ENCODE results near the gene NFKBIL1. TPM values are rescaled to one million over a fixed set of nuclear protein-coding genes. Genes with fewer than 3 reads are reported as not detected.
A peak's percentile ranks its signal among the peaks of the same experiment; 100 is the strongest.

NFKBIL1 gene
- total RNA-seq, 2 experiments from 2014 or later = 20.4 to 20.6 TPM

- peaks cover 16% of the 10 kb centered on the region for H3K4me1 Mint-ChIP-seq (ENCODE audit: low read depth)
- no peak within 1 kb of the TSS for H3K4me3 Mint-ChIP-seq
- no peak for DNase-seq
- H3K36me3 Mint-ChIP-seq (ENCODE audit: low read depth) = peaks cover 36% of the 10 kb centered on the region
- no peaks in the 10 kb centered on the region for H3K9me3 Mint-ChIP-seq
- no peak within 1 kb of the TSS for H3K27ac Mint-ChIP-seq
- CTCF ChIA-PET = interaction anchor here (1.2 kb wide), 1 partner anchor 69 kb away, joined by 4 read pairs; no protein-coding TSS in a partner anchor
- intact Hi-C loops (cut with micrococcal nuclease) = no loop called here
- no peaks in the 10 kb centered on the region for H3K27me3 Mint-ChIP-seq (ENCODE audit: low read depth)
Observed at GRCh38 chr6:31528821-31529328, 18.5 kb upstream of the NFKBIL1 start, which contains the start of gene MCCD1. TSS of gene MCCD1 (plus strand) at chr6:31528962. CDS start at chr6:31529015, 53 bp downstream.

DNA sequence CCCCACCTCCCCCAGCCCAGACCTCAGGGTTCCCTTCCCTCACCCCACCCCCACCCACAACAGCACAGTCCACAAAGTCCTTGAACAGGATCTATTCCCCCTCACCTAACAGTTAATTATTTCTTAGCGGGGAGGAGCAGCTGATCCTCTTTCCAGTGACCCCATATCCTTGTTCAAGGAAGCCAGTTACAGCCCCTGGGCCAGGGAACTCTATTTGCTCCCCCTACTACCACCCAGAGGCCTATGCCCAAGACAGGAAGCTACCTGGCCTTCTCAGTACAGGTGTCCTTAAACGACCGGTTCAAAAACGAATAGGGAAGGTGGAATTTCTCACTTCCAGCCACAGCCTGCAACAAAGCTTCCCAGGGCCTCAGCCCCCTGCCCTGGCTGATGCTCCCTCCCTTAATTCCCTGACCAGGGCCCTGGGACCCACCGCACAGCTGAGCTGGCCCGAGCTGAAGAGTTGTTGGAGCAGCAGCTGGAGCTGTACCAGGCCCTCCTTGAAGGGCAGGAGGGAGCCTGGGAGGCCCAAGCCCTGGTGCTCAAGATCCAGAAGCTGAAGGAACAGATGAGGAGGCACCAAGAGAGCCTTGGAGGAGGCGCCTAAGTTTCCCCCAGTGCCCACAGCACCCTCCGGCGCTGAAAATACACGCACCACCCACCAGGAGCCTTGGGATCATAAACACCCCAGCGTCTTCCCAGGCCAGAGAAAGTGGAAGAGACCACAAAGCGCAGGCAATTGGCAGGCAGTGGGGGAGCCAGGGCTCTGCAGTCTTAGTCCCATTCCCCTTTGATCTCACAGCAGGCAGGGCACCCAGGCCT, 17.9 kb upstream of the NFKBIL1 start:
- H3K36me3 Mint-ChIP-seq (ENCODE audit: low read depth) = peaks cover 42% of the 10 kb centered on the region
- H3K4me3 Mint-ChIP-seq = no peak overlapping the region
- H3K27me3 Mint-ChIP-seq (ENCODE audit: low read depth) = no peaks in the 10 kb centered on the region
- CTCF ChIA-PET = interaction anchor here (0.5 kb wide), 1 partner anchor 67 kb away, joined by 5 read pairs; no protein-coding TSS in a partner anchor
- no peak overlapping the region for H3K27ac Mint-ChIP-seq
- H3K9me3 Mint-ChIP-seq = no peaks in the 10 kb centered on the region
- intact Hi-C loops (cut with micrococcal nuclease) = no loop called here
- DNase-seq = no peak
- peaks cover 19% of the 10 kb centered on the region for H3K4me1 Mint-ChIP-seq (ENCODE audit: low read depth)

DNA sequence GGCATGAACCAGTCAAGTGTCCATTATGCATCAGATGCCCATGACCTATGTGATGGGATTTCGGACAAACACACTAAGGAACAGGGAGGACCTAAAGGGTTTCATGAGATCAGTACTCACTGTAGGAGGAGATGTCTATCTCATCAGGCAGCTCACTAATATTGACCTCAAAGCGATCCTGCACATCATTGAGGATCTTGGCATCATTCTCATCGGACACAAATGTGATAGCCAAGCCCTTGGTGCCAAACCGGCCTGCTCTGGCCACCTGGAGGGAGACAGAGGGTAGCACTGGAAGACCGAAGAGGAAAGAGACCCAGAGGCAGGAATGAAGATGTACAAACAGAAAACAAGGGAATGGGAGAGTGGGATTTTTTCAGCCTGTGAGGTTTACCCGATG, 16.7 kb upstream of the NFKBIL1 start:
- Mint-ChIP-seq H3K4me3 (no peak overlapping the region), H3K27ac (no peak overlapping the region), H3K27me3 (ENCODE audit: low read depth) (no peaks in the 10 kb centered on the region), H3K9me3 (no peaks in the 10 kb centered on the region), H3K36me3 (ENCODE audit: low read depth) (peaks cover 52% of the 10 kb centered on the region), H3K4me1 (ENCODE audit: low read depth) (peaks cover 27% of the 10 kb centered on the region)
- intact Hi-C loops (cut with micrococcal nuclease) = no loop called here
- CTCF ChIA-PET = interaction anchor here (0.6 kb wide), 1 partner anchor 158 kb away, joined by 3 read pairs; no protein-coding TSS in a partner anchor
- no peak for DNase-seq

GRCh38 chr6:31531162-31531561, 16.2 kb upstream of the NFKBIL1 start:
- no peak for DNase-seq
- no peaks in the 10 kb centered on the region for H3K27me3 Mint-ChIP-seq (ENCODE audit: low read depth)
- no peak overlapping the region for H3K27ac Mint-ChIP-seq
- H3K9me3 Mint-ChIP-seq = no peaks in the 10 kb centered on the region
- peaks cover 57% of the 10 kb centered on the region for H3K36me3 Mint-ChIP-seq (ENCODE audit: low read depth)
- H3K4me1 Mint-ChIP-seq (ENCODE audit: low read depth) = peaks cover 32% of the 10 kb centered on the region
- CTCF ChIA-PET = interaction anchor here (2.1 kb wide), 1 partner anchor 66 kb away, joined by 4 read pairs; no protein-coding TSS in a partner anchor
- intact Hi-C loops (cut with micrococcal nuclease) = no loop called here
- no peak overlapping the region for H3K4me3 Mint-ChIP-seq

DNA sequence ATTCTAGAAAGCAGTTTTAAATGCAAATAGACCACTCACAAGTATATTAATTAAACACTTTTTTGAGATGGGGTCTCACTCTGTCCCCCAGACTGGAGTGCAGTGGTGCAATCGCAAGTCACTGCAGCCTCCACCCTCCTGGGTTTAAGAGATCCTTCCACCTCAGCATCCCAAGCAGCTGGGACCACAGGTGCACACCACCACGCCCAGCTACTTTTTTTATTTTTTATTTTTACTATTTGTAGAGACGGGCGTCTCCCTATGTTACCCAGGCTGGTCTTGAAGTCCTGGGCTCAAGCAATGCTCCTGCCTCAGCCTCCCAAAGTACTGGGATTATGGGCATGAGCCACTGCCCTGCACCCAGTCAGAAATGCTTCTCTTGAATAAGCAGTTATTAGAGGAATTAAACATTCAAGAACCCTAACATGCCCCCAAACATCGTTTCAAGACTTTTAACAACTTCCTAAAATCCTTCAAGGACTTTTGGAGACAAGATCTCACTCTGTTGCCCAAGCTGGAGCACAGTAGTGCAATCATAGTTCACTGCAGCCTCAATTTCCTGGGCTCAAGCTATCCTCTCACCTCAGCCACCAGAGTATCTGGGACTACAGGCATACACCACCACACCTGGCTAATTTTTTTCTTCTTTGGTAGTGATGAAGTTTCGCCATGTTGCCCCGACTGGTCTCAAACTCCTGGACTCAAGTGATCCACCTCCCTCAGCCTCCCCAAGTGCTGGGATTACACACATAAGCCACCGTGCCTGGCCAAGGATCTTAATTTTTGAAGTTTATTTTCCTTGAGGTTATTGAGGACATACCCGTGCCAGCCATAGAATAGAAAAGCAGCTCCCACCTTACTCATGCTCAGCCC, 15.4 kb upstream of the NFKBIL1 start:
- DNase-seq = no peak
- intact Hi-C loops (cut with micrococcal nuclease) = no loop called here

DNA sequence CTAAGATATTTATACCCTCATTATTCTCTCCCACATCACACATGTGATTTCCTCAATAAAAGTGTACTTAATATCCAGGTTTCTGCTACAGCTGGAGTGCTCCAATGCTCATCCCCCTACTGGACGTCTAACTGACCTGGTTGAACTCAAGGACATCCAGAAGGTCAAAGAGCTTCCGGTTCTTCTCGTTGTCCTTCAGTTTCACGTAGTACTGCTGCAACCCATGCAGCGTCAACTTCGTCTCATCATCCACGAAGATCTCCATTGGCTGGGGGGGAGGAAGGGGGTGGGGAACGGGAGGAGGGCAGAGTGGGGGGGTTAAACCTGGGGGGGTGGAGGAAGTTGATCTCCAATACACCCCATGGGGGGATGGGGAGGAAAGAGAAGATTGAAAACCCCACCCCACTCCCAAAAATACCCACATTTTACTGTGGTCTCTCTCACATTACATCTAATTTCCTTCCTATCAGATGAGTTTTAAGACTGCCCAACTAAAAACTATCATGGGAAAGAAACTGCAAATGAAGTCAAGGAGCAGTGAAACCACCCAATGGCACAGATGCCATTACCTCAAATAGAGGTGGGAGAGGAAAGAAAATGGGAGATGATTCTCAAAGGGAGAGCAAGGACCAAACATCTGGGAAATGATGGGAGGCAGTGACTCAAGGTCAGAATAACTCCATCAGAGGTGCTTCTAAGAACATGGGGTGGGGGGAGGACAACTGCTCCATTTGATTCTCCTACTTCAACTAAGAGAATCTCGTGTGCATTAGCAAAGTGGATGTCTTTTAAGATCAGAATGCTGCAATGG, 14.6 kb upstream of the NFKBIL1 start:
- CTCF ChIA-PET = interaction anchor here (1.1 to 2.1 kb wide), 2 partner anchors 16 to 64 kb away, joined by 3 to 4 read pairs; no protein-coding TSS in a partner anchor
- intact Hi-C loops (cut with micrococcal nuclease) = no loop called here
- Mint-ChIP-seq H3K9me3 (no peaks in the 10 kb centered on the region), H3K27me3 (ENCODE audit: low read depth) (no peaks in the 10 kb centered on the region), H3K4me1 (ENCODE audit: low read depth) (peaks cover 42% of the 10 kb centered on the region), H3K36me3 (ENCODE audit: low read depth) (peaks cover 67% of the 10 kb centered on the region), H3K27ac (peak overlapping the region; percentile 21), H3K4me3 (no peak overlapping the region)
- DNase-seq = no peak

More for the DNA sequence above, 15.4 kb upstream of the NFKBIL1 start:
- Mint-ChIP-seq H3K27me3 (ENCODE audit: low read depth) (no peaks in the 10 kb centered on the region), H3K27ac (peak overlapping the region; percentile 28), H3K4me1 (ENCODE audit: low read depth) (peaks cover 38% of the 10 kb centered on the region), H3K36me3 (ENCODE audit: low read depth) (peaks cover 64% of the 10 kb centered on the region), H3K4me3 (no peak overlapping the region), H3K9me3 (no peaks in the 10 kb centered on the region)
- CTCF ChIA-PET = interaction anchor here (1.1 to 2.1 kb wide), 2 partner anchors 15 to 65 kb away, joined by 3 to 4 read pairs; no protein-coding TSS in a partner anchor

GRCh38 chr6:31533455-31533841, 14.0 kb upstream of the NFKBIL1 start:
- CTCF ChIA-PET = no interaction called here
- no peaks in the 10 kb centered on the region for H3K9me3 Mint-ChIP-seq
- H3K36me3 Mint-ChIP-seq (ENCODE audit: low read depth) = peaks cover 71% of the 10 kb centered on the region
- peaks cover 46% of the 10 kb centered on the region for H3K4me1 Mint-ChIP-seq (ENCODE audit: low read depth)
- intact Hi-C loops (cut with micrococcal nuclease) = no loop called here
- no peak overlapping the region for H3K4me3 Mint-ChIP-seq
- peak overlapping the region; percentile 21 for H3K27ac Mint-ChIP-seq
- no peak for DNase-seq
- H3K27me3 Mint-ChIP-seq (ENCODE audit: low read depth) = no peaks in the 10 kb centered on the region

DNA sequence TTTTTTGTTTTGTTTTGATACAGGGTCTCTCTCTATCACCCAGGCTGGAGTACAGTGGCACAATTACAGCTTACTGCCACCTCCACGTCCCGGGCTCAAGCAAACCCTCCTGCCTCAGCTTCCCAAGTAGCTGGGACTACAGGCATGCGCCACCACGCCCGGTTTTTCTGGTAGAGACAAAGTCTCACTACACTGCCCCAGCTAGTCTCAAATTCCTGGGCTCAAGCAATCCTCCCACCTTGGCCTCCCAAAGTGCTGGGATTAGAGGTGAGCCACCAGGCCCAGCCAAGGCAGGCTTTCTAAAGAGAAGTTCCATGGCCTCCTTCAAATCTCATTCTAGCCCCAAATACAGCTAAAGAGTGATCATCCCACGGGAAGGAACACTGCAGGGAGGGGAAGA, 13.4 kb upstream of the NFKBIL1 start:
- no peaks in the 10 kb centered on the region for H3K9me3 Mint-ChIP-seq
- H3K36me3 Mint-ChIP-seq (ENCODE audit: low read depth) = peaks cover 75% of the 10 kb centered on the region
- no peak for DNase-seq
- peaks cover 52% of the 10 kb centered on the region for H3K4me1 Mint-ChIP-seq (ENCODE audit: low read depth)
- H3K4me3 Mint-ChIP-seq = no peak overlapping the region
- CTCF ChIA-PET = no interaction called here
- no peaks in the 10 kb centered on the region for H3K27me3 Mint-ChIP-seq (ENCODE audit: low read depth)
- intact Hi-C loops (cut with micrococcal nuclease) = no loop called here
- H3K27ac Mint-ChIP-seq = peak overlapping the region; percentile 47

- Mint-ChIP-seq H3K4me3 (no peak overlapping the region), H3K27me3 (ENCODE audit: low read depth) (no peaks in the 10 kb centered on the region), H3K9me3 (no peaks in the 10 kb centered on the region), H3K27ac (no peak overlapping the region), H3K36me3 (ENCODE audit: low read depth) (peaks cover 80% of the 10 kb centered on the region), H3K4me1 (ENCODE audit: low read depth) (peaks cover 58% of the 10 kb centered on the region)
- CTCF ChIA-PET = interaction anchor here (1.6 kb wide), 1 partner anchor 62 kb away, joined by 5 read pairs; no protein-coding TSS in a partner anchor
- intact Hi-C loops (cut with micrococcal nuclease) = no loop called here
- no peak for DNase-seq
Observed at GRCh38 chr6:31534521-31535040, 12.8 kb upstream of the NFKBIL1 start.

- no peak overlapping the region for H3K4me3 Mint-ChIP-seq
- CTCF ChIA-PET = interaction anchor here (0.7 to 1.6 kb wide), 3 partner anchors 41 to 63 kb away, joined by 3 to 5 read pairs (median 5); no protein-coding TSS in a partner anchor
- no peaks in the 10 kb centered on the region for H3K9me3 Mint-ChIP-seq
- peaks cover 82% of the 10 kb centered on the region for H3K36me3 Mint-ChIP-seq (ENCODE audit: low read depth)
- intact Hi-C loops (cut with micrococcal nuclease) = no loop called here
- no peak overlapping the region for H3K27ac Mint-ChIP-seq
- H3K4me1 Mint-ChIP-seq (ENCODE audit: low read depth) = peaks cover 65% of the 10 kb centered on the region
- DNase-seq = no peak
- no peaks in the 10 kb centered on the region for H3K27me3 Mint-ChIP-seq (ENCODE audit: low read depth)
Observed at GRCh38 chr6:31535538-31536324, 11.7 kb upstream of the NFKBIL1 start.

Data from activated naive CD4-positive, alpha-beta T cell treated with anti-CD3 and anti-CD28 coated beads for 36 hours (primary cell).